ENCODE results near the gene PAM. TPM values are rescaled to one million over a fixed set of nuclear protein-coding genes. Genes with fewer than 3 reads are reported as not detected.

Gene PAM
- total and polyA plus RNA-seq, 12 donors, result 488 to 1,485 (median 1,074) TPM

GRCh38 chr5:103033696-103034095, 278.6 kb downstream of the PAM start:
- 87 to 94% methylated on average over 6 of the region's 6 CpGs for WGBS, 2 donors
- peak in 3 of 8 donors; percentile 29 to 54 (median 32) for ATAC-seq

GRCh38 chr5:103034662-103035392, 279.7 kb downstream of the PAM start:
- Histone ChIP-seq H3K4me1 (no peaks in the 10 kb centered on the region), H3K4me3 (no peak overlapping the region), H3K36me3 (peaks cover 0 to 44% (median 9%) of the 10 kb centered on the region in 9 donors), H3K9me3 (peaks cover 0 to 12% (median 3%) of the 10 kb centered on the region in 11 donors), H3K27ac (no peak overlapping the region), H3K27me3 (no peaks in the 10 kb centered on the region)
- DNase-seq (no peak), ATAC-seq (peak in 3 of 8 donors; percentile 19 to 55 (median 31))
- intact Hi-C loops (cut with DNase I), result loop anchor here in 4 of 10 donors (10.0 kb wide), 4 partner anchors 110 to 360 kb away; no protein-coding TSS in a partner anchor
- TF ChIP-seq CTCF (IDR thresholded peaks at IDR 0.05), result no peak
- 92 to 95% methylated on average over 8 of the region's 8 CpGs for WGBS, 2 donors

More at GRCh38 chr5:103033696-103034095, 278.6 kb downstream of the PAM start:
- H3K27ac ChIP-seq, result no peak overlapping the region
- H3K9me3 ChIP-seq, result peaks cover 0 to 12% (median 3%) of the 10 kb centered on the region in 11 donors
- TF ChIP-seq CTCF (IDR thresholded peaks at IDR 0.05), result no peak
- intact Hi-C loops (cut with DNase I), result loop anchor here in 4 of 10 donors (10.0 kb wide), 4 partner anchors 111 to 359 kb away; no protein-coding TSS in a partner anchor
- no peaks in the 10 kb centered on the region for H3K27me3 ChIP-seq
- H3K4me3 ChIP-seq, result no peak overlapping the region
- no peaks in the 10 kb centered on the region for H3K4me1 ChIP-seq
- no peak for DNase-seq
- H3K36me3 ChIP-seq, result peaks cover 0 to 55% (median 16%) of the 10 kb centered on the region in 9 donors

- intact Hi-C loops (cut with DNase I), result loop anchor here in 4 of 10 donors (10.0 kb wide), 4 partner anchors 109 to 361 kb away; no protein-coding TSS in a partner anchor
Observed at GRCh38 chr5:103035701-103036100, 280.6 kb downstream of the PAM start.

More at GRCh38 chr5:103035701-103036100, 280.6 kb downstream of the PAM start:
- TF ChIP-seq CTCF (IDR thresholded peaks at IDR 0.05), result no peak
- H3K4me1 ChIP-seq, result no peaks in the 10 kb centered on the region
- DNase-seq (no peak), ATAC-seq (no peak)
- peaks cover 0 to 35% (median 9%) of the 10 kb centered on the region in 9 donors for H3K36me3 ChIP-seq
- WGBS, 2 donors, result 49 to 68% methylated on average over 2 of the region's 2 CpGs
- H3K9me3 ChIP-seq, result peaks cover 0 to 12% (median 3%) of the 10 kb centered on the region in 11 donors
- H3K27ac ChIP-seq, result no peak overlapping the region
- H3K27me3 ChIP-seq, result no peaks in the 10 kb centered on the region
- H3K4me3 ChIP-seq, result no peak overlapping the region

Data from heart right ventricle (tissue), 16 donors.